GM20431 (cell line): ENCODE data around the gene KCNJ10.
"Not testable (repeated sequence)": the region's sequence is repeated elsewhere in the genome, so short reads cannot be mapped to it uniquely, and the experiment has no call there.

Experiments
- in situ Hi-C: fragments of 300-500 bp; cut with MseI, MboI; formaldehyde crosslinking; loops from one replicate; pipeline ENCODE4 v1.15.0; 2020; ENCODE audit warnings: low sequenced_read_pairs; ENCODE audit not compliant: unreplicated experiment

KCNJ10 gene

GRCh38 chr1:160069460-160070231 lies at the start of gene KCNJ10:
Gene KCNJ10 (minus strand): TSS chr1:160070160. CDS start chr1:160042532, 27,628 bp downstream.
- in situ Hi-C loops, result no loop called here

- in situ Hi-C loops, result no loop called here
These were observed 49.0 kb upstream of the KCNJ10 start for GRCh38 chr1:160118928-160119327.

- in situ Hi-C loops, result no loop called here
These were observed 47.8 kb upstream of the KCNJ10 start for GRCh38 chr1:160117709-160118183.

GRCh38 chr1:160117300-160117699 lies 47.3 kb upstream of the KCNJ10 start:
- in situ Hi-C loops, result no loop called here

GRCh38 chr1:160116283-160117147 lies 46.6 kb upstream of the KCNJ10 start:
- in situ Hi-C loops, result no loop called here

- in situ Hi-C loops, result no loop called here
These were observed 45.8 kb upstream of the KCNJ10 start, which contains the start of gene ATP1A2 for GRCh38 chr1:160115545-160116282. Gene ATP1A2 (plus strand): TSS chr1:160115759. CDS start chr1:160115862, 103 bp downstream.

- in situ Hi-C loops, result no loop called here
These were observed 44.1 kb upstream of the KCNJ10 start for GRCh38 chr1:160114085-160114484.

- in situ Hi-C loops, result no loop called here
These were observed 43.4 kb upstream of the KCNJ10 start for GRCh38 chr1:160113407-160113806.

- in situ Hi-C loops, result no loop called here
These were observed 42.4 kb upstream of the KCNJ10 start for GRCh38 chr1:160112357-160112756.

- in situ Hi-C loops, result not testable (repeated sequence)
These were observed 41.5 kb upstream of the KCNJ10 start for GRCh38 chr1:160111462-160111861.

- in situ Hi-C loops, result no loop called here
These were observed 39.7 kb upstream of the KCNJ10 start for GRCh38 chr1:160109686-160110085.

GRCh38 chr1:160108888-160109662 lies 39.1 kb upstream of the KCNJ10 start:
- in situ Hi-C loops, result no loop called here

GRCh38 chr1:160107512-160107911 lies 37.6 kb upstream of the KCNJ10 start:
- in situ Hi-C loops, result no loop called here

GRCh38 chr1:160105155-160105554 lies 35.2 kb upstream of the KCNJ10 start:
- in situ Hi-C loops, result no loop called here

GRCh38 chr1:160104486-160104885 lies 34.5 kb upstream of the KCNJ10 start:
- in situ Hi-C loops, result no loop called here

- in situ Hi-C loops, result no loop called here
These were observed 33.9 kb upstream of the KCNJ10 start for GRCh38 chr1:160103658-160104408.

- in situ Hi-C loops, result no loop called here
These were observed 32.0 kb upstream of the KCNJ10 start for GRCh38 chr1:160101717-160102522.
